Immature natural killer cell (primary cell): ENCODE data around the gene TNNT2. TPM values are rescaled to one million over a fixed set of nuclear protein-coding genes. Genes with fewer than 3 reads are reported as not detected.
A peak's percentile ranks its signal among the peaks of the same experiment; 100 is the strongest.

ENCODE experiments used
- DNase-seq, 3 donors: peaks; one replicate each; pipeline ENCODE4 v3.0.0; 2022; ENCODE audit warnings: mixed read lengths in 1 of 3
- H3K27ac Mint-ChIP-seq, 6 donors: one replicate each; pipeline ENCODE4 v1.8.0; 2020; ENCODE audit warnings: mixed read lengths in 6 of 6, mild to moderate bottlenecking in 5 of 6, inconsistent platforms in 4 of 6, moderate library complexity in 3 of 6
- H3K27me3 Mint-ChIP-seq, 3 donors: one replicate each; pipeline ENCODE4 v1.8.0; 2020 to 2021; ENCODE audit warnings: low read depth in 3 of 3, mild to moderate bottlenecking in 3 of 3, mixed read lengths in 3 of 3, moderate library complexity in 3 of 3, inconsistent platforms in 1 of 3
- H3K36me3 Mint-ChIP-seq, 3 donors: one replicate each; pipeline ENCODE4 v1.8.0; 2020; ENCODE audit warnings: mixed read lengths in 3 of 3, inconsistent platforms in 2 of 3, mild to moderate bottlenecking in 2 of 3
- H3K4me1 Mint-ChIP-seq, 2 donors: one replicate each; pipeline ENCODE4 v1.8.0; 2020; ENCODE audit warnings: inconsistent platforms in 2 of 2, mild to moderate bottlenecking in 2 of 2, mixed read lengths in 2 of 2, moderate library complexity in 1 of 2
- H3K4me3 Mint-ChIP-seq, 5 donors: one replicate each; pipeline ENCODE4 v1.8.0; 2020; ENCODE audit warnings: mild to moderate bottlenecking in 5 of 5, mixed read lengths in 5 of 5, inconsistent platforms in 3 of 5, moderate library complexity in 3 of 5
- H3K9me3 Mint-ChIP-seq, 6 donors: one replicate each; pipeline ENCODE4 v1.8.0; 2020; ENCODE audit warnings: mild to moderate bottlenecking in 6 of 6, mixed read lengths in 6 of 6, inconsistent platforms in 4 of 6, moderate library complexity in 3 of 6
- polyA plus RNA-seq, 3 donors: library from polyadenylated mRNA; unstranded; fragments of 300-500 nt; fragmentation: Illumina TruSeq; gene quantifications; one replicate each; pipeline ENCODE4 v1.2.3, GENCODE V29; 2021

TNNT2 gene
- not detected for polyA plus RNA-seq

- no peak for DNase-seq
- Mint-ChIP-seq H3K4me1 (no peaks in the 10 kb centered on the region), H3K9me3 (no peaks in the 10 kb centered on the region), H3K36me3 (no peaks in the 10 kb centered on the region), H3K27me3 (peaks cover 0 to 4% (median 2%) of the 10 kb centered on the region in 3 donors), H3K4me3 (no peak within 1 kb of the TSS), H3K27ac (no peak within 1 kb of the TSS)
Measured at GRCh38 chr1:201377611-201378092, at the start of gene TNNT2. TSS of gene TNNT2 (minus strand) at chr1:201377680. CDS start at chr1:201373254, 4,426 bp downstream.

DNA sequence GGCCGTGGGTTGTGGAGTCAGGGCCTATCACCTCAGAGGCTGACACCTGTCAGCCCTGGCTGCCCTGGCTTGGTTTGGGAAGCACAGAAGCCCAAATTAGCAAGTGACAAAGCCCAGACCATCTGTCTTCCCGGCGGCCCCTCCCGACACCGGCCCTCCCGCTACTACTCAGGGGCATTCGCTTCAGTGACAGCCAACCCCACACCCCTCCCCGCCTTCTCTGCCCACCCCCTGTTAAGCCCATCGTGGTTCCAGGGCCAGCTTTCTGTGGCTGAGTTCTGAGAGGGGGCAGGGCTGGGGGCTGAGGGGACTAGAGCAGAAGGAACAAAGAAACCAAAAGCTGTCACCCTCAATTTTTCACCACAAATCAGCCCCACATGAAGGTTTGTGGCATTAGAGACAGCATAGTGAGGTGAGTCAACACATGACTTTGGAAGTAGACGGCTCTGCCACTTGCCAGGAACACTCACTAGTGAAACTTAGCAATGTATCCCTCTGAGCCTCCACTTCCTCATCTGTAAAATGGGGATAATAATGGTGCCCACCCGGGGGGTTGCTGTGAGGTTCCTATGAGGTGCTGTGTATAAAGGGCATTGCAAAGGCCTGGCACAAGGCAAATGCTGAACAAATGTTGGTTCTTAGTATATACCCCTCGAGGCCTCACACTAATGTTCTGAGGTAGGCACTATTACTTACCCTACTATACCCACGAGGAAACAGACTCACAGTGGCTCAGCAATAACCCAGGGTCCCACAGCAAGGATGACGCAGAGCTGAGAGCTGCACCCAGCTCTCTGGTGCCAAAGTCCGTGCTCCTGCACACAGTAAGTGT lies 49.2 kb upstream of the TNNT2 start:
- Mint-ChIP-seq H3K4me1 (peaks cover 4 to 13% of the 10 kb centered on the region in 2 donors), H3K36me3 (peaks cover 0 to 3% (median 0%) of the 10 kb centered on the region in 3 donors), H3K27ac (no peak overlapping the region), H3K4me3 (no peak overlapping the region), H3K9me3 (peaks cover 0 to 2% (median 0%) of the 10 kb centered on the region in 6 donors), H3K27me3 (peaks cover 1 to 5% (median 4%) of the 10 kb centered on the region in 3 donors)
- DNase-seq: peak; percentile 23 to 57 (median 28)

DNA sequence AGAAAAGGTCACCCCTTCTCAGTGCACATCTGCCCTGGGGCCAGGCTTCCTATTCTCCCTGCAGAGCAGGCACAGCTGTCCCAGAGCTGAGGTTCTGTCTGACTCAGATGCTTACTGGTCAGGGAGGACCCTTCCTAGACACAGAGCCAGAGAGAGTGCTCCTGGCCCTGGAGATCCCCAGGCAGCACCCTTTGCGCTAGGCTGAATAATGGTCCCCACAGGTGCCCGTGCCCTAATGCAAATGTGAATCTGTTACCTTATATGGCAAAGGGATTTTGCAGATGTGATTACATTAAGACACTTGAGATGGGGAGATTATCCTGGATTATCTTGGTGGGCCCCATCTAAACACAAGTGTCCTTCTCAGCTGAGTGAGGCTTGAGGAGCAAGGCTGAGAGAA lies 46.7 kb upstream of the TNNT2 start:
- peaks cover 0 to 2% (median 0%) of the 10 kb centered on the region in 6 donors for H3K9me3 Mint-ChIP-seq
- no peaks in the 10 kb centered on the region for H3K36me3 Mint-ChIP-seq
- H3K4me1 Mint-ChIP-seq: peaks cover 4 to 13% of the 10 kb centered on the region in 2 donors
- H3K27ac Mint-ChIP-seq: no peak overlapping the region
- no peak overlapping the region for H3K4me3 Mint-ChIP-seq
- H3K27me3 Mint-ChIP-seq: peaks cover 1 to 5% (median 4%) of the 10 kb centered on the region in 3 donors
- DNase-seq: no peak

GRCh38 chr1:201423655-201424054 lies 46.2 kb upstream of the TNNT2 start:
- Mint-ChIP-seq H3K4me3 (no peak overlapping the region), H3K27me3 (peaks cover 1 to 5% (median 3%) of the 10 kb centered on the region in 3 donors), H3K27ac (no peak overlapping the region), H3K9me3 (peaks cover 0 to 2% (median 0%) of the 10 kb centered on the region in 6 donors), H3K36me3 (no peaks in the 10 kb centered on the region), H3K4me1 (peaks cover 4 to 13% of the 10 kb centered on the region in 2 donors)
- DNase-seq: no peak

- no peak overlapping the region for H3K4me3 Mint-ChIP-seq
- peaks cover 1 to 5% (median 4%) of the 10 kb centered on the region in 3 donors for H3K27me3 Mint-ChIP-seq
- peaks cover 4 to 13% of the 10 kb centered on the region in 2 donors for H3K4me1 Mint-ChIP-seq
- DNase-seq: no peak
- H3K9me3 Mint-ChIP-seq: peaks cover 0 to 2% (median 0%) of the 10 kb centered on the region in 6 donors
- H3K27ac Mint-ChIP-seq: no peak overlapping the region
- no peaks in the 10 kb centered on the region for H3K36me3 Mint-ChIP-seq
Measured at GRCh38 chr1:201422436-201423030, 45.1 kb upstream of the TNNT2 start.

GRCh38 chr1:201422026-201422425 lies 44.5 kb upstream of the TNNT2 start:
- no peak overlapping the region for H3K4me3 Mint-ChIP-seq
- peaks cover 0 to 2% (median 0%) of the 10 kb centered on the region in 6 donors for H3K9me3 Mint-ChIP-seq

DNA sequence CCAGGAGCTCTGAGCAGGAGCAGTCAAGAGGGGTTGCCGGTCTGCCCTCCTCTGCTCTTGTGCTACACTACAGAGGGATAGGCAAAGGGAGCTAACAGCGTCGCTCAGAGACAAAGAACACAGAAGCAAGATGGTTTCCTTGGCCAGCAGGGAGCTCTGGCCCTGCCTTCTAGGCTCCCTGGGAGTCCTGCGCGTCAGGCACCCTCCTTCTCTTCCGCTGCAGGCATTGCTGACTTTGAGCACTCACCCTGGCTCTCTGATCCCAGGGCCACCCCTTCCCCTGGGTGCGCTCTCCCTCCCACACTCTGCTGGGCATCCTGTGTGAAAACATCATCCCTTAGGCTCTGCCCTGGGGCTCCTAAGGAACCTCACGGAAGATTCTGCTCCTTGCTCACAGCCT lies 43.6 kb upstream of the TNNT2 start:
- DNase-seq: no peak
- Mint-ChIP-seq H3K9me3 (peaks cover 0 to 2% (median 0%) of the 10 kb centered on the region in 6 donors), H3K27me3 (peaks cover 1 to 9% (median 4%) of the 10 kb centered on the region in 3 donors), H3K4me1 (peaks cover 1 to 3% of the 10 kb centered on the region in 2 donors), H3K36me3 (no peaks in the 10 kb centered on the region), H3K27ac (no peak overlapping the region), H3K4me3 (no peak overlapping the region)

More at GRCh38 chr1:201422026-201422425, 44.5 kb upstream of the TNNT2 start:
- Mint-ChIP-seq H3K27ac (no peak overlapping the region), H3K4me1 (peaks cover 2 to 13% of the 10 kb centered on the region in 2 donors), H3K36me3 (no peaks in the 10 kb centered on the region), H3K27me3 (peaks cover 1 to 6% (median 4%) of the 10 kb centered on the region in 3 donors)
- DNase-seq: no peak

- H3K4me3 Mint-ChIP-seq: no peak overlapping the region
- DNase-seq: no peak
- no peak overlapping the region for H3K27ac Mint-ChIP-seq
- peaks cover 0 to 2% (median 0%) of the 10 kb centered on the region in 6 donors for H3K9me3 Mint-ChIP-seq
- no peaks in the 10 kb centered on the region for H3K36me3 Mint-ChIP-seq
- H3K4me1 Mint-ChIP-seq: no peaks in the 10 kb centered on the region
- peaks cover 1 to 9% (median 4%) of the 10 kb centered on the region in 3 donors for H3K27me3 Mint-ChIP-seq
Measured at GRCh38 chr1:201420608-201421002, 43.1 kb upstream of the TNNT2 start.

- no peaks in the 10 kb centered on the region for H3K9me3 Mint-ChIP-seq
Measured at GRCh38 chr1:201419746-201420607, 42.5 kb upstream of the TNNT2 start.

DNA sequence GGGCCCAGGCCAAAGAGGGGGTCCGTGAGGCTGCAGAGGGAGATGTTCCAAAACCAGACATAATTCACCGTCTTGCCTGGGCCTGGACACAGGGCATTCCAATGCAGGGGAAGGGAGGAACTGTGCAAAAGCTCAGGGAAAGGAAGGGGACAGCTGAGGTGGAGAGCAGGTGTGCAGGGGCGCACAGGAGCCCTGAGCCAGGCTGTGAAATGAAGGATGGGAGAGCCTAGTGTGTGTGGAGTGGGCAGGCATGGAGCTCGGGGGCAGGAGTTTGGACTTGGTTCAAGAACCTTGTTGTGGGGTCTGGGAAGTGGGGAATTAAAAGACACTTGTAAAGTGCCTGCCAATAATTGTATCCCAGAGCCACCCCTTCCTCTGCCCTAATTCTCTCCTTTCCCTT lies 41.8 kb upstream of the TNNT2 start:
- H3K27me3 Mint-ChIP-seq: peaks cover 1 to 13% (median 4%) of the 10 kb centered on the region in 3 donors
- DNase-seq: no peak
- H3K4me3 Mint-ChIP-seq: no peak overlapping the region
- H3K27ac Mint-ChIP-seq: no peak overlapping the region
- no peaks in the 10 kb centered on the region for H3K9me3 Mint-ChIP-seq
- no peaks in the 10 kb centered on the region for H3K36me3 Mint-ChIP-seq
- no peaks in the 10 kb centered on the region for H3K4me1 Mint-ChIP-seq

More at GRCh38 chr1:201419746-201420607, 42.5 kb upstream of the TNNT2 start:
- H3K27ac Mint-ChIP-seq: no peak overlapping the region
- no peak overlapping the region for H3K4me3 Mint-ChIP-seq
- peaks cover 1 to 12% (median 4%) of the 10 kb centered on the region in 3 donors for H3K27me3 Mint-ChIP-seq
- H3K36me3 Mint-ChIP-seq: no peaks in the 10 kb centered on the region
- H3K4me1 Mint-ChIP-seq: no peaks in the 10 kb centered on the region
- no peak for DNase-seq

- no peaks in the 10 kb centered on the region for H3K9me3 Mint-ChIP-seq
- H3K27ac Mint-ChIP-seq: no peak overlapping the region
- no peak overlapping the region for H3K4me3 Mint-ChIP-seq
- no peak for DNase-seq
- peaks cover 1 to 13% (median 4%) of the 10 kb centered on the region in 3 donors for H3K27me3 Mint-ChIP-seq
- no peaks in the 10 kb centered on the region for H3K36me3 Mint-ChIP-seq
- no peaks in the 10 kb centered on the region for H3K4me1 Mint-ChIP-seq
Measured at GRCh38 chr1:201418461-201418860, 41.0 kb upstream of the TNNT2 start.

DNA sequence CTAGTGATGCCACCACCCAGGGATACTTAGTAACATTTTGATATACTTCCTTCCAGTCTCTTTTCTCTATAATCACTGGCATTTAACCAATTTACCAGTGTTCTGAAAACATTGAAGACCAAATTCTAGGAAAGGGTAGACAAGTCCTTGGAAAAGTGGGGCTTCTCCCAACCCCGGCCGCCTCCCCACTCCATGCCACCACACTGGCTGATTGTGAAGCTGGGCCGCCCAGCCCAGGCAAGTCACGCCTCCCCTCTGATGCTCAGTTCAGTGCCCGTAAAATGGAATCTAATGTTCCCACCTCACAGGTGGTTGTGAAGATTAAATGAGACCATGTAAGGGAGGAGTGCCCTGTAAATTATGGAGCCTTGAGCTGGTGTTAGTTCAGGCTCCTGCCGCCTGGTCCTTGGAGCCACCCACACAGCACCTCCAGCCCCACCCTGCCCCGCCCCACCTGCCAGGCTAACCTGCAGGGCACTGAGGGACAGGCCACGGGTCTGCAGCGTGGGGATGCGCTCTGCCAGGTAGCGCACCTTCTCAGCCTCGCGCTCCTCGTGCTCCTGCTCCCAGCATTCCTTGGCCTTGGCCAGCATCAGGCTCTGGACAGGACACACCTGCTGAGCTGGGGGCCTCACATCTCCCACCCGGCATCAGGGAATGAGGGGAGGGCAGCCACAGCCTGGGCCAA lies 36.7 kb upstream of the TNNT2 start:
- H3K4me1 Mint-ChIP-seq: no peaks in the 10 kb centered on the region
- no peak overlapping the region for H3K27ac Mint-ChIP-seq
- no peak for DNase-seq
- H3K27me3 Mint-ChIP-seq: peaks cover 0 to 12% (median 5%) of the 10 kb centered on the region in 3 donors
- H3K4me3 Mint-ChIP-seq: no peak overlapping the region
- H3K9me3 Mint-ChIP-seq: no peaks in the 10 kb centered on the region
- no peaks in the 10 kb centered on the region for H3K36me3 Mint-ChIP-seq

- DNase-seq: no peak
- H3K4me1 Mint-ChIP-seq: no peaks in the 10 kb centered on the region
- no peak overlapping the region for H3K4me3 Mint-ChIP-seq
- H3K27ac Mint-ChIP-seq: no peak overlapping the region
- H3K9me3 Mint-ChIP-seq: no peaks in the 10 kb centered on the region
- no peaks in the 10 kb centered on the region for H3K36me3 Mint-ChIP-seq
- H3K27me3 Mint-ChIP-seq: peaks cover 3 to 8% (median 4%) of the 10 kb centered on the region in 3 donors
Measured at GRCh38 chr1:201411292-201411691, 33.8 kb upstream of the TNNT2 start.
